Measurements from ENCODE around the gene ARHGAP6.

The ARHGAP6 gene

GRCh38 chrX:11397680-11398079, 268.0 kb downstream of the ARHGAP6 start:
- no peak for TF ChIP-seq CTCF (conservative IDR thresholded peaks at IDR 0.05)
- no peak overlapping the region for H3K27ac ChIP-seq

- H3K27ac ChIP-seq: no peak overlapping the region
- no peak for TF ChIP-seq CTCF (conservative IDR thresholded peaks at IDR 0.05)
Measured at GRCh38 chrX:11395859-11396258, 269.9 kb downstream of the ARHGAP6 start.

- TF ChIP-seq CTCF (conservative IDR thresholded peaks at IDR 0.05): no peak
- H3K27ac ChIP-seq: no peak overlapping the region
Measured at GRCh38 chrX:11393949-11394654, 271.6 kb downstream of the ARHGAP6 start.

- no peak for TF ChIP-seq CTCF (conservative IDR thresholded peaks at IDR 0.05)
- no peak overlapping the region for H3K27ac ChIP-seq
Measured at GRCh38 chrX:11386812-11387211, 278.9 kb downstream of the ARHGAP6 start.

- TF ChIP-seq CTCF (conservative IDR thresholded peaks at IDR 0.05): no peak
- H3K27ac ChIP-seq: 0 out of 2 replicates have a peak overlapping the region, but pooled peaks have one; percentile 10
Measured at GRCh38 chrX:11386001-11386523, 279.7 kb downstream of the ARHGAP6 start.

- no peak for TF ChIP-seq CTCF (conservative IDR thresholded peaks at IDR 0.05)
- peak overlapping the region; percentile 71 for H3K27ac ChIP-seq
Measured at GRCh38 chrX:11382930-11383329, 282.8 kb downstream of the ARHGAP6 start.

- peak overlapping the region; percentile 71 for H3K27ac ChIP-seq
- TF ChIP-seq CTCF (conservative IDR thresholded peaks at IDR 0.05): peak; percentile 72
Measured at GRCh38 chrX:11381464-11381863, 284.3 kb downstream of the ARHGAP6 start.

Measured in VCaP (cell line).